Activated CD4-positive, CD25-positive, alpha-beta regulatory T cell (primary cell): ENCODE measurements around the gene FOLR3.
"Not testable (repeated sequence)": the region's sequence is repeated elsewhere in the genome, so short reads cannot be mapped to it uniquely, and the experiment has no call there.

Experiments
- DNase-seq, 4 experiments: peaks; one replicate each; lab custom pipeline; 2025; lab: John Stamatoyannopoulos, UW

The FOLR3 gene

DNA sequence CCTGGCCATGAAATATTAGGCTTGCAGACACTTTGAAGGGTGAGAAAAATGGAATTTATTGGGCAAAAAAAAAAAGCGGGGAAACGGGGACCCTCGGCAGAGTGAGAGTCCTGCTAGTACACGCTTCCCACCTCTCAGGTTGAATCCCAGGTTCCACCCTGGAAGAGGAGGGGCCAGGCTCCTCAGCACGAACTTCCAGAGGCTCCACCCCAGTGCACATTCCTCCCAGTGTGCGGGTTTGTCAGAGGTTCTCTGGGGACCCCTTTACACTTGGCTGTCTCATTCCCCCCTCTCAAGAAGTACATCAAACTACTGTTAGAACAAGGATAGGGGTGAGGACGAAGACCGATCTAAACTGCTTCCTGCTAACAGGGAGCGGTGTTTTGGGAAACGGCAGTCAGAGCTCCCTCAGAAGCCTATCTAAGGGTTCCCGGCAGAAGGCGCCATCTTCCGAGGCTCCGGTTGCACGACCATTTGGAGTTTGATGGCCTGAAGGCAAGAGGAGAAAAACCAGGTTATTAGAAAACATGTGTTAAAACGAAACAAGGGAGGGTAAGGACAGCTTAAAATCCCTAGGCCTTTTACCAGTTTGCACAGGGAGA, 27.5 kb downstream of the FOLR3 start:
- no peak for DNase-seq

DNA sequence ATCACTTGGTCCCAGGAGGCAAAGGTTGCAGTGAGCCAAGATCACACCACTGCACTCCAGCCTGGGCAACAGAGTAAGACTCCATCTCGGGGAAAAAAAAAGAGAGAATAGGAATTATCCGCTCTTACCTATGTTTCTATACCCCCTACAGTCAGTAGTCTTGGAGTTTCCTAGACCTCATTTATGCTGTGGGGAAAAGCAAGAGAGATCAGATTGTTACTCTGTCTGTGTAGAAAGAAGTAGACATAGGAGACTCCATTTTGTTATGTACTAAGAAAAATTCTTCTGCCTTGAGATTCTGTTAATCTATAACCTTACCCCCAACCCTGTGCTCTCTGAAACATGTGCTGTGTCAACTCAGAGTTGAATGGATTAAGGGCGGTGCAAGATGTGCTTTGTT, 28.7 kb downstream of the FOLR3 start:
- not testable (repeated sequence) for DNase-seq

- not testable (repeated sequence) for DNase-seq
These were observed 33.6 kb downstream of the FOLR3 start for GRCh38 chr11:72169046-72169555.

DNA sequence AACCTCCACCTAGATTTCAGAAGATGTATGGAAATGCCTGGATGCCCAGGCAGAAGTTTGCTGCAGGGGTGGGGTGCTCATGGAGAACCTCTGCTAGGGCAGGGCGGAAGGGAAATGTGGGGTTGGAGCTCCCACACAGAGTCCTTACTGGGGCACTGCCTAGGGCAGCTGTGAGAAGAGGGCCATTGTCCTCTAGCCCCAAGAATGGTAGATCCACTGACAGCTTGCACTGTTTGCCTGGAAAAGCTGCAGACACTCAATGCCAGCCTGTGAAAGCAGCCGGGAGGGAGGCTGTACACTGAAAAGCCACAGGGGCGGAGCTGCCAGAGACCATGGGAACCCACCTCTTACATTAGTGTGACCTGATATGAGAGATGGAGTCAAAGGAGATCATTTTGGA, 34.2 kb downstream of the FOLR3 start:
- not testable (repeated sequence) for DNase-seq

DNA sequence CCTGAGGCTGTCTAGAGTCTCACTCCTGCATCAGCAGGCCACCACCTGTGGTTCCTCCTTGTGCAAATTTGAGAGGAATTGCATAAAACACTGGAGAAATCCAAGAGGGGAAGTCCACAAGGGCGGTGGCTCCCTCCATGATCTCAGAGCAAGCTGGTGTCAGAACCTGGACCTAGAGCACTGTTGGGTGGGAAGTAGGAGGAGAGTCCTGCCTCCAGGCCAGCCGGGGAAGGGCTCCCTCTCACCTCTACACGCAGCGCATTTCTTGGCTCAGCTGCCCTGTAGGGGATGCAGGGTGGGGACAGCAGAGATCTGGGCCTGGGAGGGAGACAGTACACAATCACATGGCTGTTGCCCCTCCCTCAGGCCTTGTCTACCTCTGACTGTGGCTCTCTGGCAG, 36.5 kb downstream of the FOLR3 start:
- not testable (repeated sequence) for DNase-seq

- DNase-seq = no peak
These were observed 37.8 kb downstream of the FOLR3 start for GRCh38 chr11:72173291-72173690.

- DNase-seq = no peak
These were observed 39.0 kb downstream of the FOLR3 start for GRCh38 chr11:72174302-72175070.

- no peak for DNase-seq
These were observed 42.1 kb downstream of the FOLR3 start for GRCh38 chr11:72177656-72178055.

- DNase-seq = no peak
These were observed 43.7 kb downstream of the FOLR3 start for GRCh38 chr11:72179049-72179803.

- DNase-seq = no peak
These were observed 44.4 kb downstream of the FOLR3 start for GRCh38 chr11:72179804-72180396.

- DNase-seq = not testable (repeated sequence)
These were observed 45.5 kb downstream of the FOLR3 start for GRCh38 chr11:72180892-72181552.

DNA sequence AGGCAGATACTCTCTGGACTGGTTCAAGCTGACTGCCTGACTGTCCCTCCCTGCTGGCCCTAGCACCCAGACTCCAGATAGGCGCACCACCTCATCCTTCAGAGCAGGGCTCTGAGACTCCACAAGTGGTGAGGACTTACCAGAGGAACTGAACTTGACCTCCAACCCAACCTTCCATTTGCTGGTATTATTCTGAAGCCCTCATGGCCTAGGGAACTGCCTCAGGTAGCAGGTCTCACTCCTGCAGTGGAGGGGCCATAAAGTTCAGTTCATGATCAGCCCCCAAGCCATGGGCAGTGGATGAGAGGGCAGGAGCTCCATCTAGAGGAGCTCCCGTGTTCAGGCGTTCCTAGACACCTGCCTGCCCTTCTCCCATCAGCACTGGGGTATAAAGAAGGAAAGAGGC, 46.0 kb downstream of the FOLR3 start:
- not testable (repeated sequence) for DNase-seq

DNA sequence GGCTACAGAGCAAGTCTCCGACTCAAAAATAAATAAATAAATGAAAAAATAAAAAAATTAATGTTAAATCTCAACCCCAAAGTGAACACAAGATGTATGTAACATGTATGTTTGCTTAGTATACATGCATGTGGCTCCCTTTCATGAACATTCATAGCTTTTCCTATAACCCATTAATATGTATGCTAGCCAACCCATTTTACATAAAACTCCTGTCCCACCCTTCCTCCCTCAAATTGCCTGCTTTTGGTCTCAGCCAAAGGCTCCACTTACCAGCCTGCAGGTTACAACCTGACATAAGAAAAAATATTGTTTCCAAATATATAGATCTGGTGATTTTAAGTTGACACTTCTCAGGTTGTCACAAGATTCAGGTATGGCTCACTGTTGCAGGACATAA, 52.7 kb downstream of the FOLR3 start:
- no peak for DNase-seq
